Heart left ventricle (tissue), 16 donors: ENCODE results near the gene SKAP2. TPM values are rescaled to one million over a fixed set of nuclear protein-coding genes. Genes with fewer than 3 reads are reported as not detected.
A peak's percentile ranks its signal among the peaks of the same experiment; 100 is the strongest.

Source experiments
- ATAC-seq, 4 donors: fragments of 200-7000 bp; cut with Tn5 transposase; one replicate each; pipeline ENCODE4 v1.9.1; 2020 to 2022; ENCODE audit warnings: moderate library complexity in 4 of 4, mild to moderate bottlenecking in 3 of 4, moderate number of reproducible peaks in 1 of 4
- DNase-seq, 5 donors: peaks; one replicate each; pipeline ENCODE4 v3.0.0-alpha.2; 2020
- H3K27ac ChIP-seq, 12 donors: fragments of 200-600 bp; sonication (generic) in 4 of 12; one replicate each; pipeline versions ENCODE4 v1.5.0 to v1.8.0; 2016 to 2022; ENCODE audit warnings: mild to moderate bottlenecking in 2 of 12
- H3K27me3 ChIP-seq, 9 donors: fragments of 200-600 bp; sonication (generic) in 2 of 9; one replicate each; pipeline versions ENCODE4 v1.5.1 to v1.8.0; 2016 to 2022; ENCODE audit warnings: mild to moderate bottlenecking in 3 of 9
- H3K36me3 ChIP-seq, 9 donors: fragments of 200-600 bp; sonication (generic) in 2 of 9; one replicate each; pipeline versions ENCODE4 v1.5.0 to v1.8.0; 2018 to 2022; ENCODE audit warnings: mild to moderate bottlenecking in 2 of 9
- H3K4me1 ChIP-seq, 12 donors: fragments of 200-600 bp; sonication (generic) in 4 of 12; one replicate each; pipeline versions ENCODE4 v1.5.0 to v1.8.0; 2016 to 2022; ENCODE audit warnings: mild to moderate bottlenecking in 3 of 12
- H3K4me3 ChIP-seq, 12 donors: fragments of 200-600 bp; sonication (generic) in 4 of 12; one replicate each; pipeline versions ENCODE4 v1.5.0 to v1.8.0; 2017 to 2022; ENCODE audit warnings: mild to moderate bottlenecking in 9 of 12, moderate library complexity in 4 of 12
- H3K9me3 ChIP-seq, 12 donors: fragments of 200-600 bp; sonication (generic) in 4 of 12; one replicate each; pipeline versions ENCODE4 v1.5.0 to v1.8.0; 2016 to 2022; ENCODE audit warnings: mild to moderate bottlenecking in 1 of 12
- POLR2A ChIP-seq, 2 donors: fragments of 450-650 bp; IDR thresholded peaks; one replicate each; pipeline ENCODE4 v1.6.1; 2017; ENCODE audit warnings: antibody characterized with exemption in 2 of 2, mild to moderate bottlenecking in 2 of 2, moderate library complexity in 2 of 2
- WGBS, 4 donors: extraction: QIAGEN DNeasy Blood & Tissue Kit in 2 of 4; methylation state at CpG; one replicate each; pipeline versions ENCODE4 v1.1.5 to v1.1.7; 2013 to 2018; 5-methylcytosine and 5-hydroxymethylcytosine counted together
- intact Hi-C, 10 donors: fragments of 100-400 bp; cut with DNase I; formaldehyde crosslinking; loops; one replicate each; pipeline versions ENCODE4 v1.11.1 to v1.14.2; 2022
- polyA plus RNA-seq, 2 donors: library from polyadenylated mRNA; stranded (reverse); fragments of 200-250 nt; gene quantifications; one replicate each; pipeline ENCODE4 v1.2.3, GENCODE V29; 2013
- total RNA-seq, 9 donors: library from RNA; depleted of rRNA in 2 of 9; stranded (reverse); fragments of >200 nt in 2 of 9; fragmentation: NEBNext Ultra II Directional in 3 of 9; extraction: Animal tissue kit (Norgen Biotek cat#: 25700) in 3 of 9; gene quantifications; one replicate each; pipeline versions ENCODE4 v1.1.0 to v1.2.4, GENCODE V29; 2016 to 2023
- TF ChIP-seq, protein P1 (sequence below), 12 donors: fragments of 200-600 bp; sonication (generic) in 4 of 12; IDR thresholded peaks; one replicate each; pipeline versions ENCODE4 v1.5.0 to v1.8.0; 2018 to 2022; ENCODE audit warnings: antibody characterized with exemption in 12 of 12, mild to moderate bottlenecking in 5 of 12
- donor health status: ischemic (EF 13 %, LVEDD 7.1; RV severe dilation, severe dysfunction).
- donor health status: healthy with polysubstance abuse.
- donor health status: DM: no; HTN: yes; CAD: no.
- donor health status: DM: no; HTN: no; CAD: no.
- donor health status: ischemic (EF 25% LVEDD 6.9; RV normal size, moderate dysfunction).
- donor health status: ischemic (EF 25% LVEDD 5.7; RV mildly dilated, moderate dysfunction).
- donor health status: healthy.
- donor health status: DM: yes; HTN: yes; CAD: no.
- donor health status: ischemic (EF 35%, LVEDD 5.7; RV mildly dilated, moderate dysfunction).
- donor health status: nonischemic (EF 11% LVEDD 7.7; RV severe dilation, severe dysfunction).
- donor health status: DM: yes; HTN: yes; CAD: no.
- donor health status: PGD.
- donor health status: ischemic (EF 29% LVEDD 5.4; RV normal size, mild dysfunction).
- donor health status: nonischemic (EF 23%, LVEDD 6.1; RV moderate dilation, normal function).

Gene SKAP2
- total and polyA plus RNA-seq, 11 donors, result 0.99 to 17.3 (median 3.6) TPM

GRCh38 chr7:26858241-26858715 lies 6.1 kb downstream of the SKAP2 start:
- H3K36me3 ChIP-seq, result peaks cover 0 to 3% (median 0%) of the 10 kb centered on the region in 9 donors
- no peak overlapping the region for H3K4me3 ChIP-seq
- no peaks in the 10 kb centered on the region for H3K9me3 ChIP-seq
- DNase-seq (no peak), ATAC-seq (no peak)
- H3K27me3 ChIP-seq, result peaks cover 0 to 85% (median 33%) of the 10 kb centered on the region in 9 donors
- peaks cover 0 to 14% (median 0%) of the 10 kb centered on the region in 12 donors for H3K4me1 ChIP-seq
- H3K27ac ChIP-seq, result peak overlapping the region in 1 of 12 donors; percentile 49
- intact Hi-C loops, result loop anchor here in 2 of 10 donors (5.0 to 10.0 kb wide), 2 partner anchors 284 to 963 kb away; partner anchors contain the start of gene HOXA5 (in 1 of the 2)
- TF ChIP-seq, protein P1, sequence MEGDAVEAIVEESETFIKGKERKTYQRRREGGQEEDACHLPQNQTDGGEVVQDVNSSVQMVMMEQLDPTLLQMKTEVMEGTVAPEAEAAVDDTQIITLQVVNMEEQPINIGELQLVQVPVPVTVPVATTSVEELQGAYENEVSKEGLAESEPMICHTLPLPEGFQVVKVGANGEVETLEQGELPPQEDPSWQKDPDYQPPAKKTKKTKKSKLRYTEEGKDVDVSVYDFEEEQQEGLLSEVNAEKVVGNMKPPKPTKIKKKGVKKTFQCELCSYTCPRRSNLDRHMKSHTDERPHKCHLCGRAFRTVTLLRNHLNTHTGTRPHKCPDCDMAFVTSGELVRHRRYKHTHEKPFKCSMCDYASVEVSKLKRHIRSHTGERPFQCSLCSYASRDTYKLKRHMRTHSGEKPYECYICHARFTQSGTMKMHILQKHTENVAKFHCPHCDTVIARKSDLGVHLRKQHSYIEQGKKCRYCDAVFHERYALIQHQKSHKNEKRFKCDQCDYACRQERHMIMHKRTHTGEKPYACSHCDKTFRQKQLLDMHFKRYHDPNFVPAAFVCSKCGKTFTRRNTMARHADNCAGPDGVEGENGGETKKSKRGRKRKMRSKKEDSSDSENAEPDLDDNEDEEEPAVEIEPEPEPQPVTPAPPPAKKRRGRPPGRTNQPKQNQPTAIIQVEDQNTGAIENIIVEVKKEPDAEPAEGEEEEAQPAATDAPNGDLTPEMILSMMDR (IDR thresholded peaks at IDR 0.05), result no peak
- TF ChIP-seq POLR2A (IDR thresholded peaks at IDR 0.05), result no peak
- 32 to 54% (median 47%) methylated on average over 5 of the region's 5 CpGs for WGBS, 4 donors

DNA sequence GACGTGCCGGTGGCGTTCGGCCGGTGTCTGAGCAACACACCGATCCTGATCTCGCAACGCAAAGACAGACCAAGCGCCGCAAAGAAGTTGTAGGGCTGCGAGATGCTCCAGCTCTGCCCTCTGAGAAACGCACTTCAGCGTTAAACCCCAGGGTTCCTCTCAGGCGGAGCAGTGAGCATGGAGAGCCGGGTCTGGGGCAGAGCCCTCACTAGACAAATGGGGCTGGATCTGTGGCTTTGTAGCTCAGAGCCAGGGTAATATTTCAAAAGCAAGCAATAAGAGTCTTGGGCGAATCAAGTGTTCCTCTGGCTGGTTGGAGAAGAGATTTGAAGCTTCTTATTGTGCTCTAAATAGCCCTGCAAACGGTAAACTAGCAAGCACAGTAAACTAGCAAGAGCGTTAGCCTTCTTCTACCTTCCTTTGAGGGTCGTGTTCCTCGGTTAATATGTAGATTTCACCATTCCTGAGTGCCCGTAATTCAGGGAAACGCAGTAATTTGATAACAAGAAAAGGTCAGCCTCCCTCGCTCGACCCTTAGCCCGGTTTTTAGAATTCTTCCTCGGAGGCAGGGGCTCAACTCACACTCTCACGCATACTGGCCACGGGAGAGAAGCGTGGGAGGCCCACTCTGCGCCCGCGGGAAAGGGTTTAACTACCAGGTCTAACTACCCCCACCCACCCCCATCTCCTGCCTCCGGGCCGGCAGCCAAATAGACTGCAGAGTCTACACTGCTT lies 6.7 kb downstream of the SKAP2 start:
- TF ChIP-seq, protein P1 (IDR thresholded peaks at IDR 0.05), result no peak
- TF ChIP-seq POLR2A (IDR thresholded peaks at IDR 0.05), result no peak
- ATAC-seq, result no peak
- H3K27ac ChIP-seq, result peak overlapping the region in 1 of 12 donors; percentile 49
- peaks cover 0 to 10% (median 0%) of the 10 kb centered on the region in 12 donors for H3K4me1 ChIP-seq
- WGBS, 4 donors, result 13 to 28% (median 21%) methylated on average over 31 to 34 of the region's 34 CpGs
- intact Hi-C loops, result loop anchor here in 2 of 10 donors (5.0 to 10.0 kb wide), 2 partner anchors 285 to 963 kb away; partner anchors contain the start of gene HOXA5 (in 1 of the 2)
- no peaks in the 10 kb centered on the region for H3K9me3 ChIP-seq
- H3K4me3 ChIP-seq, result peak overlapping the region in 1 of 12 donors; percentile 2
- H3K36me3 ChIP-seq, result peaks cover 0 to 5% (median 0%) of the 10 kb centered on the region in 9 donors
- H3K27me3 ChIP-seq, result peaks cover 0 to 91% (median 33%) of the 10 kb centered on the region in 9 donors
- DNase-seq, result peak in 2 of 5 donors; percentile 17 to 24

DNA sequence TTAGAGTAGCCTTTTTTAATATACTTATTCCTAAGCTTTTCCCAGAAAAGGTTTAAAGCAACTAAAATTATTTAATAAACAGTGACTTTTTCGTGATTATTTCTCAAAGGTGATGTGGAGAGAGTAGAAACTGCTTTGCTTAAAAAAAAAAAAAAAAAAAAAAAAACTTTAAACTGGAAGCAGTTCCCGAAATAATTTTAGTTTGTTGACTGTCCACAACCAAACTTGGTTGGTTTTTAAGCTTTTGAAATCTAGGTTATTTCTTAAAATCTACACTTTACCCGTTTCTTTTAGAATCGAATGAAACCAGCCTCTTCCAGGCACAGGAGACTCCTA lies 7.3 kb downstream of the SKAP2 start:
- no peaks in the 10 kb centered on the region for H3K9me3 ChIP-seq
- H3K4me3 ChIP-seq, result no peak overlapping the region
- WGBS, 4 donors, result 12 to 37% (median 24%) methylated on average over 4 of the region's 4 CpGs
- H3K4me1 ChIP-seq, result peaks cover 0 to 7% (median 0%) of the 10 kb centered on the region in 12 donors
- intact Hi-C loops, result loop anchor here in 2 of 10 donors (5.0 to 10.0 kb wide), 2 partner anchors 285 to 962 kb away; partner anchors contain the start of gene HOXA5 (in 1 of the 2)
- TF ChIP-seq, protein P1 (IDR thresholded peaks at IDR 0.05), result no peak
- no peak for TF ChIP-seq POLR2A (IDR thresholded peaks at IDR 0.05)
- ATAC-seq (no peak), DNase-seq (no peak)
- H3K36me3 ChIP-seq, result peaks cover 0 to 5% (median 0%) of the 10 kb centered on the region in 9 donors
- H3K27me3 ChIP-seq, result peaks cover 0 to 95% (median 33%) of the 10 kb centered on the region in 9 donors
- H3K27ac ChIP-seq, result peak overlapping the region in 1 of 12 donors; percentile 49
